Esophagus mucosa (tissue), 1 donor: ENCODE measurements around the gene ALK. TPM values are rescaled to one million over a fixed set of nuclear protein-coding genes. Genes with fewer than 3 reads are reported as not detected.

Experiments used
- ATAC-seq: fragments of 200-7000 bp; cut with Tn5 transposase; one replicate; pipeline ENCODE4 v1.9.1; 2020
- total RNA-seq: library from RNA; stranded (reverse); gene quantifications from one replicate; pipeline ENCODE4 v1.2.4, GENCODE V29; 2023
- donor health status: DM: yes; HTN: yes; CAD: no.

The ALK gene
- total RNA-seq, 1 donor from 2014 or later, result 0.04 TPM

DNA sequence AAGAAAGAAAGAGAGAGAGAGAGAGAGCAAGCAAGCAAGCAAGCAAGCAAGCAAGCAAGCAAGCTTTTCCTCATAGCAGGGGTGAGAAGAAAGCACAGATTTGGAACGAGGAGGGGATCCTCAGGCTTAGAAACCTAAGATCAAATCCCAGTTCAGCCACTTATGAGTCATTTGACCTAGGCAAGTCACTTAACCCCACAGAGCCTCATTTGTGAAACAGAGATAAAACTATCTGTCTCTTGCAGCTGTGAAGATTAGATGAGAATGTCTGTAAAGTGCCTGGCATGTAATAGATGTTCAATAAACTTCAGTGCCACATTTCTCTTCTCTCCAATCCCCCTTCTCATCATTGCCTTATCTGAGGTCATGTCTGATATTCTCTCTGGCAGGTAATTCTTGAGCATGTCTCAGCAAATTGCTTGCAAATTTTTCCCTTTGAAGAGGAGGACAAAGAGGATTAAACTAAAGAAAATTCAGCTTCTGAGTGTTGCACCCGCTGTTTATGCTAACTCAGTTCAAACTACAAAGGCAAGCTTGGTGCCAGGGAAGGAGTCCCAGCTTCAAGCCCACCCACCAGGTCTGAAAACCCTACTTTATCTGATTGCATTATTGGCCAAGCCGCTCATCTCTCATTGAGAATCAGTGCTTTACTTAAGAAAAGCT, 20.3 kb downstream of the ALK start:
- ATAC-seq, result no peak

DNA sequence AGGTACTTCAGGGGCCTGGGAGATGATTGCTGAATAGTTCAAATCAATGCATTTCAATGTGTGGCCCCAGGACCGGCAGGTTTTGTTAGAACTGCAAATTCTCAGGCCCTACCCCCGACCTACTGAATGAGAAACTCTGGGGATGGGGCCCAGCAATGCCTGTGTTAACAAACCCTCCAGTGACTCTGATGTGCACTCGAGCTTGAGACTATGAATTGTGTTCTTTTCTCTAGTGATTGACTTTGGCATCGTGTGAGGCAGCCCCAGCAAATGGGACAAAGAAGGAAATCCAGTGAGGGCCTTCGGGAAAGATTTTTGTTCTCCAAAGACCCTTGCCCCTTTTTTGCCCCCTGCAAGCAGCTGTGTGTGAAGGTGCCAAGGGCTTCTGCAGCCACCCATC, 22.4 kb downstream of the ALK start:
- ATAC-seq, result no peak

DNA sequence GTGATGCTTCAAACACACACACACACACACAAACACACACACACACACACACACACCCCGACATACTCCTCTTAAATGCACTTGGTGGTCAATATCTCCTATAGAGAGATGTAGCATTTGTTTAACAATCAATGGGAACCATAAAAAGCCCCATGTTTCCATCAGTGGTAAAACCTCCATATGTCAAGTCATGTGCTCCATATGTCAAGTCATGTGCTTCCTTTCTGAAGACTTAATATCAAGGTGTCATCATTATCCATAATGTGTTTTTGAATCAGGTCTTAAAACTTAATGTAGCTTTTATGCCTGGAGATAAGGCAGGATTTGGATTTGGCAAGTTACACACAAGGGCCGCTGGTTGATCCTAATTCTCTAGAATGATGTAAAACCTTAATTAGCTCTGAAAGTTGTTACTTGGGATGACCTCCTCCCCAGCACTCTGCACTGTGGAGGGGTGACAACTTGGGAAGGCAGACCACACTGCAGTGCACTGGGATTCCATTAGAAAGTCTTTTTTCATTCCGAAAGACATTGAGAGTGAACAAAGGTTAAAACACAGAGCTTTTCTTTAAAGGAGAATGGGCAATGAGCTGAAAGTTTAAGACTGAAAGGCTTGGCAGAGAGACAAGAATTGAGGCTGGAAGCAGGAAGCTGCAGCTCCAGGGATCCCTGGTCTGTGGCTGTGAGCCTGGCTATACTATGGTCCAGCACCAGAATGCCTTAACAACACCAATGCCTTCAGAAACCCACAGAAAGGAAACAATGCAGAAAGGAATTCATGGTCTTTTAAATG, 26.4 kb downstream of the ALK start:
- no peak for ATAC-seq

DNA sequence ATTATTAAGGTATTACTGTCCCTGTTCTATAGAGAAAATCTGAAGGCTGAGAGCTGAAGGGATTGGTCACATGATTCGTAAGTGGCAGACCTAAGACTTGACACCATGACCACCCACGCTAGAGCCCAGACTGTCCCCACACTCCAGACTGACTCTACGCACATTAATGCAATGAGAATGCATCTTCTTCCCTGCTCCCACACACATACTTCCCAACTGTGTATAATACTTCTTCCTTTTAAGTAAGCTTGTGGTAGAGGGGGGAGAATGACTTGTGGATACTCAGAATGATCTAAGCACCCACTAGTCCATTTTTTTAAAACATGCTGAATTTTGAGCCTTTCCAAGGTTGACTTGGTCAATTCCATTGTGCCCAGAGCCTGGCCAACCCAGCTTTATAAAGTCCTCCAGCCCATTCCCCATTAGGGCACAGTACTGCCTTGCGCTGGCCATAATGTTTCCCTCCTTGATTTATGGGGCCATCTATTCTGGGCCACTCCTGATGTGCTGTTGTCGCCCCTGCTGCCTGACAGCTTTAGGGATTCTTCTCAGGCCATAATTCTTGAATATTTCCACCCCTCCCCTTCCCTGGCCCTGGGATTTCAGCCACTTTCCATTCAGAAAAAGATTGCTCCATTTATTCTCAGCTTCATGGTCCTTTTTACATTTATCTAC, 28.7 kb downstream of the ALK start:
- ATAC-seq, result no peak

DNA sequence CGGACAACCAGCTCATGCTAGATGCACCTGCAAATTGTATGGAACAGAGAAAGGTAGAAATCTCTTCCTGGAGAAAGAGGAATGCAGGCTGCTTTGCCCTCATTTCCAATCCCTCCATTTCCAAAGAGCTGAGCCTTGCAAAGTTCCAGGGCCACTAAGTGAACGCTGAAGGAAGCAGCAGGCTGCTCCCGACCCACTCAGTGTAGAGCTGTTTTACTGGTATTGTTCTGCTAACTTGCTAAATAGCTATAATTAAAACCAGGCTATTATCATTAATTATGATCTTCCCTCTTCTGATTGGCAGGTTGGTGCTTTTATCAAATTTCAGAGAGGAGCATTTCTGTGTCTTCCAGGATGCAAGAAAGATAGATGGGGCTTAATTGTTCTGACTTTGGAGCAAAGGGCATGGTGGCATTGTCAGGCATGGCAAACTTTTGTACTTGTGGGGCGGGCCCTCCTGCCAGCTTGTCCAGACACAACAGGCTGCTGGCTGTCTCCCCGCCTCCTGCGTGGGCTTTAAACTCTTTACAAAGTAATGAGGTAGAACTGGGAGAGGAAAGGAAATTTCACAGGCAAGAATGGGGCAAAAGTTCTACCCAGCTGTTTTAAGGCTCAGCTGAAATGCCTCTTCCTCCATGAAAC, 40.2 kb downstream of the ALK start:
- no peak for ATAC-seq

DNA sequence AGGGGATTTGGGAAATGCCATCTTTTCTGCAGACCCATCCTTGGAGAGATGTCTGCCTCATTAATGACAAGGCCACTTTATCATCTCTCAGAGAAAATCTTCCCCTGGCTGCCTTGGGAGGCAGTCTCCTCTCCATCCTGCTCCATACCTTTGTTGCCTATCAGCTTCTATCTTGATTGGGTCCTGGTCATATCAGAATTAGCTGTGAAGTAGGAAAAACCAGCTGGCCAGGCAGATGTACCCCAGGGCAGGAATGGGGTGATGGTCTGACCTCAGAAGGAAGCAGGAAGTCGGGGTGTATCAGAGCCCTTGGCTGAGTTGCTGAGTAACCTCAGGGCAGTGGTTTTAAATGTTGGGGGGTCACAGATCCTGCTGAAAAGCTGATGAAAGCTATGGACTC, 41.3 kb downstream of the ALK start:
- ATAC-seq, result no peak

DNA sequence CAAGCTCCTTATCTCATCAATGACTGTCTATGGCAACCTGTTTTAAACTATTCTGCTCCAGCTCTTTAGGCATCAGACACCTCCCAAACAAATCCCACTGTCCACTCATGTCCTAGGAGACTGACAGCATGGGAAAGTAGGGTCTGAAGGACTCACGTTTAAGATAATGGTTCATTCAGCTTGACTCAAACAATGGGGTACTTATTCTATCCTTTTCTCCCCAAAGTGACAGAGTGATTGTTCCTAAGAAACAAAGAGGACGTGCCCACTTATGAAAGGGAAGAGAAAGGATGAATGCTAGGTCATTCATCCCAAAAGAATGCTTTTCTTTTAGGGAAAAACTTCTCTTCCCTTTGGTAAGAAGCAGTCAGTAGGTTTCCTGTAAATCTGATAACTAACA, 41.9 kb downstream of the ALK start:
- ATAC-seq, result no peak

DNA sequence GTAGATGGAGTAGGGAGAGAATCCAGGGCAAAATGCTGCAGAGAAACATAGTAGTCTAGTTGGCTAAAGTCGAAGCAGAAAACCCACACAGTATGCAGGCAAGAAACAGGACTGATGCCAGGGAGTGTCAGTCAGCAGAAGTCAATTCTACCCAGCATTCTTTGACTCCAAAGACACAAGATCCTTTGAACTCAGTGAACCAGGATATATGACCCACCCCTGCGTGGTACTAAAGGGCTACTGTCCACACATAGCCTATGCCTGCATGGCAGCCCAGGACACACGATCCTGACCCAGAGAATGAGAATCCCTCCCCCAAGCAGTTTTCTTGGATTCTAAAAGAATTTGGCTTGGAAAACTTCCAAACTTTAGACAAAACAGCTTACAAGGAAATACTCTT, 42.5 kb downstream of the ALK start:
- ATAC-seq, result peak; percentile 82

DNA sequence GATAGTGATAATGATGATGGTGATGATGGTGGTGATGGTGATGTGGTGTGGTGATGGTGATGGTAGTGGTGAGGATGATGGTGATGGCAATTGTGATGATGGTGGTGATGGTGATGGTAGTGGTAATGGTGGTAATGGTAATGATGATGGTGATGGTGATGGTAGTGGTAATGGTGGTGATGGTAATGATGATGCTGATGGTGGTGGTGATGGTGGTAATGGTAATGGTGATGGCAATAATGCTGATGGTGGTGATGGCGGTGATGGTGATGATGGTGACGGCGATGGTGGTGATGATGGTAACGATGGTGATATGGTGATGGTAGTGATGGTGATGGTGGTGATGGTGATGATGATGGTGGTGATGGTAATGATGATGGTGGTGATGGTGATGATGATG, 45.0 kb downstream of the ALK start:
- ATAC-seq, result no peak

DNA sequence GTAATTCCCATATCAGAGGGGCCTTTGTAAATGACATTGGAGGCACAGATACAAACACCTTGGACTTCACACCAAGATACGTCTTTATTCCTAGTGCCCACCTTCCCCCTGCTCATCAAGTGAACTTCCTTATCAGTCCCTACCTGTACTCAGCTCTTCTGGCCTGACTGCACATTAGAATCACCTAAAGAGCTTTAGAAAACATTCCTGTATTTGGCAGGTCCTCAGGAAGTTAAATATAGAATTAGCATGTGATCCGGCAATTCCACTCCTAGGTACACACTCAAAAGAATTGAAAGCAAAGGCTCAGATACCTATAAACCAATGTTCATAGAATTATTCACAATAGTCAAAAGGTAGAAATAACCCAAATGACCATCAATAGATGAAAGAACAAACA, 46.6 kb downstream of the ALK start:
- no peak for ATAC-seq

DNA sequence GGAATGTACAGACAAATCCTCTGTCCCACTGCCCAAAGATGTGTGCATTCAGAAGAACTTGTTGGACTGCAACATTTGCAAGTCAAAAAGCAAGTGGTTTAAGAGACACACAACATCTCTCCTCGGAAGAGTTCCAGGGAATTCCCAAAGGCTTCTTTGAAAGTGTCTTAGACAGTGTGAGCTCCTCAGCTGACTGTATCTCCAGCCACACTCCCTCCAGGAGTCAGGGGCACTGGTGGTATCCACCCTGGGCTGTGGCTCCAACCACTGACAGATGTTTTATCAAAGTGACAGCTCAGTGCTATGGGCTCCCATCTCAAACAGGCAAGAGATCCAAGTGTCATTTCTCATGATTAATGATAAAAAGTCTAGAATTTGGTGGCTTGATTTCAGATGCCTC, 48.5 kb downstream of the ALK start:
- ATAC-seq, result no peak

DNA sequence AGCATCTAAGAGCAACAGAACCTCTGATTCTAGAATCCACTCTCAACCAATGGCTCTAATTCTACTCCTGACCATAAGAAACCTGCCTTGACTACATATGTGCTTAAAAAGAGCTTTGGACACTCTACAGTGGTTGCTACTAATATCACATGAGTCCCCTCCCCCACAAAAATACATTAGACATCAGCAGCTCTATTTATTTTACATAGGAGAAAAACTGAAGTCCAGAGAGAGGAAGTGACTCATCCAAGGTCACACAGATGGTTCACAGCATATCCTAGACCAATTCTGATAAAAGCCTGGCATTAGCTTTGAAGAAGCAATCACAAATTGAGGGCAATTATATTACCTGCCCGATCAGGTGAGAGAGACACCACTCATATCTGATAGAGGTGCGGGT, 49.8 kb downstream of the ALK start:
- ATAC-seq, result no peak

DNA sequence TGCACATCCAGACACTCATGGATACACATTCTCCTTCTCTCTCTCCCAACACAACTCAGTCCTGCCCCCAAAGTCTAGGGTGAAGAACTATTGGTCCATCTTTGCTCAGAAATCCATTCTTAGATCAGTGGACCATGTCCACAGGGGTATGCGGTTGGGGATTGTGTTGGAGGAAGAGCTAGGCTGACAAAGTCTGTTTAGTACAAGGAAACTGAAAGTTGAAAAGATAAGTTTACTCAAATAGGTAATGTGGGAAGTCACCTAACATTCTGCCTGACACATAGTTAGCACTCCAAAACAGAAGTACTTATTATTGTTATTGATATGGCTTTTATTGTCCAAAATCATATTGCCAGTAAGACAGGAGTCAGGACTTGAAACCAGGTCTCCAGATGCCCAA, 55.9 kb downstream of the ALK start:
- no peak for ATAC-seq

DNA sequence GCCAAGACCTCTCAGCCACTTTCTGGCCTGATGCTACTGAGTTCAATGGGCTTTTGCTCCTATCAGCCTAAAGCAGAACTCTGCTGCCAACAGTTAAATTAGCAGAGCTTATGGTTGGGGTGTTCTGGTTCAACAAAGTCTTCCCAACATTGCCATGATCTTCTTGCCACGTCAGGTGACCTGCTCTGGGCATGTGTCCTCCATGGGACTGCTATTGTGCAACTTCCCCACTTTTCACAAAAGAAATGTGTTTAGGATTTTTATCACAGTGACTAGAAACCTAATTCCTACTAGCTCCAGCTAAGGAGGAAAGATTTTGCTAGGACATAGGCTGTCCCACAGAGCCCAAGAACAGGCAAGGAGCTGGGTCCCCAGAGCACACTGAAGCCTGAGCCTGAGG, 56.4 kb downstream of the ALK start:
- no peak for ATAC-seq

DNA sequence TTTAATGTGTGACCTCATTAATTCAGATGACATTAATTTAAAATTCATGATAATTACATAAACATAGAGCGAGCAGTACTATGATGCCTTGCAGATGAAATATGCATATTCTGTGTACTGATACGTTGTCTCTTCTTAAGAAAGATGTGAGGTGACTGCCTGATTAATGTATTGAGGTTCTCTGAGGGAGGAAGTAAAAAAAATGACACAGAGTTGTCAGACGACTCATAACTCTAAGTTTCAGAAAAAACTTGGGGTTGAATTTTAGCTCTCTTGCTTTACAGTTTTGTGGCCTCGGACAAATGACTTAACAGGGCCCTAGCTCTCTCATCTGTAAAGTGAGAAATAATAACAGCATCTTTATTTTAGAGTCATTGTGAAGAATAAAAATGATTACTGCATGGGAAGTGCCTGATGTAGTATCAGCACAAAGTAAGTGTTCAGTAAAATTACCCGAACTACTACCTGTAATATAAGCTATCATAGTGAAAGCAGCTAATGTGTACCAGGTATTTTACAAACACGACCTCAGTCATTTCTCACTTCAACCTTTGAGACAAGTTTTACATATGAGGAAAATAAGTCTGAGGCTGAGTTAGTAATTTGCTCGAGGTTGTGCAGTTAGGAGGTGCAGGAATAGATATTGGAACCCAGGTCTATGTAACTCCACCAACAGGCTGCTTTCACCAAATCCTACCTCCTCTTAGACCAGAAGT, 65.3 kb downstream of the ALK start:
- ATAC-seq, result no peak

DNA sequence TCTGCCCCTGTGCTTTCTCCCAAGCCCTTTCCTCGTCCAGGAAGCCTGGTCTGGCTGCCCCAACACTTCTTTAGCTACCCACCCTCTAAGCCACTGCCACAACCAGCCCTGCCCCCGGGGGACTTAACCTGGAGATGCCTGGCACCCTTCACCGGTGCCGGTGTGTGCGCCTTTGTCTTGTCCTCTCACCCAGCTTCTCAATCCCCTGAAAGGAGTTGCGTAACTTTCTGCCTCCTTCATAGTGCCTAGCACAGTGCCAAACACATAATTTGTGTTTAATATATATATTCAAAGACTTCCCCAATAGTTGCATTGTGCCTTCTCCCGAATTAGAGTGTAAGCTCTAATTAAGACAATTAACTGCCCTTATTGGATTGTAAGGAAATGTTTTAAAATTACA, 70.6 kb downstream of the ALK start:
- no peak for ATAC-seq

DNA sequence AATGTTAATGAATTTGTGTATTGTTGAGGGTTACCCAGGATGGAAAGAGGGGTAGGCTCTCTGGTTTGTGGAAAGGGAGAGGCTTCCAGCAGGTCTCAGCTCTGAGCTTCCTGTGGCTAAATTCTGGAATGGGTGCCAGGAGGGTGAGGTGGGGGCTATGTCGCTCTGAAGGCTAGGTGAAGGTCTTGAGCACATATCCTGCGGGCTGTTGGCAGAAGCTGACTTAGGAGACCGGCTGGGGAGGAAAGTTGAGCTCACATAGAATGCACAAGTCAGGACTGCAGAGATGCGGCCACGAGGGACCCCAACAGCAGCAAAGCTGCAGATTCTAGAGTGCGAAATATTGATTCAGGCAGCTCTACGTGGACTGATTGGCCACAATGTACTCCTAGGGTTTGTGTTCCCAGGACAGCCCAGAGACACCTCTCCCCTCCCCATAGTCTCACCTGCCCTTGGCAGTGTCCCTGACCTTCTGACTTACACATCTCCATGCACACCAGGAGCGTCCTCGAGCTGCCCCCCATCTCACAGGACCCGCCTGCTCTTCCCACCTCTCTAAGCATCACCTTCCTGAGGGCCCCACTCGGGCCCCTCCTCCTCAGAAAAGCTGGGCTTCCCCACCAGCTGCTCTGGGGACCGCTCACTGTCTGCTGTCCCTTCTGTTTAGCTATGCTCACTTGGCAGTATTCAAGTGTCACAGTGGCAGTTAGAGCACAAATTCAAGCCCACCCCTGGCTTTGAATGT, 72.6 kb downstream of the ALK start:
- no peak for ATAC-seq

DNA sequence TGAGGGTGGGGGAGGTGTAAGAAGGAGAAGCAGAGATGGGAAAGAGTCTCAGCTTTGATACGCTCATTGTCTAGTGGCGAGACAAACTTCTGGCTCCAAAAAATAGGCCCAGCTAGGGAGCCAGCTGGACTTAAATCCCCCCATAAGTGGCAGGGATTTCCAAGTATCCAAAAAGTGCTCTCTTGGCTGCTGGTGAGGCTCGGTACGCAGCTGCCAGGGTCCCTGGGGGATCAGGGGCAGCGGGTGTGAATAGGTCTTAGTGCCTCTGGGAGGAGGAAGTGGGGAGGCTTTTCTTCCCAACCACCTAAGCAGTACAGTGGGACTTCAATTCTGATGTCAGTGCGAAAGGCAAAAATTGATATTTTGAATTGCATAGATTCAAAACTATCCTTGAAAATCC, 73.5 kb downstream of the ALK start:
- no peak for ATAC-seq

DNA sequence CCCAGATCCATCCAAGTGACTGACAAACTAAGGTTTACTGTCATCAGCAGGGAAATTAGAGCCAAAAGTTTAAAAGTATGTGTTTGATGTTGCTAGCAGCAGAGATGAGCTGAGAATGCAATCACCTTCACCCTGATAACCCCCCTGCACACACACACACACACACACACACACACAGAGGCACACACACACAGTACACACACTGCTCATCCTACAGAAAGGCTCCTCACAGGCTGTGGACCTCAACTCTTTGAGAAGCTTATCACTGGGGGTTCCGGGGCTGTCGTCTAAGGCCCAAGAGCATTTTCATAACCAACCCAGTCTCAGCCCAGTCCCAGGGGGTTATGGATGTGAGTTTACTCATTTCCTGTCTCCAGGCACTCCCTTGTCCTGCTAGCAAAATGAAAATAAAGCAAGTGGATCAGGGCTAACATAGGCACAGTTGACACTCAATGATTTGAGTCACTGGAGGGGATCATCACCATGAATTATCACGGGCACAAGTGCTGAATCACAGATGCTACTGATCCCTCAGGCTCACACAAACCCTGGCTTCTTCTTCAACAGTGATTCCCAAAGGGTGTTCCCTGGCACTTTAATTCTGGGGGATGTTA, 76.6 kb downstream of the ALK start:
- ATAC-seq, result no peak

DNA sequence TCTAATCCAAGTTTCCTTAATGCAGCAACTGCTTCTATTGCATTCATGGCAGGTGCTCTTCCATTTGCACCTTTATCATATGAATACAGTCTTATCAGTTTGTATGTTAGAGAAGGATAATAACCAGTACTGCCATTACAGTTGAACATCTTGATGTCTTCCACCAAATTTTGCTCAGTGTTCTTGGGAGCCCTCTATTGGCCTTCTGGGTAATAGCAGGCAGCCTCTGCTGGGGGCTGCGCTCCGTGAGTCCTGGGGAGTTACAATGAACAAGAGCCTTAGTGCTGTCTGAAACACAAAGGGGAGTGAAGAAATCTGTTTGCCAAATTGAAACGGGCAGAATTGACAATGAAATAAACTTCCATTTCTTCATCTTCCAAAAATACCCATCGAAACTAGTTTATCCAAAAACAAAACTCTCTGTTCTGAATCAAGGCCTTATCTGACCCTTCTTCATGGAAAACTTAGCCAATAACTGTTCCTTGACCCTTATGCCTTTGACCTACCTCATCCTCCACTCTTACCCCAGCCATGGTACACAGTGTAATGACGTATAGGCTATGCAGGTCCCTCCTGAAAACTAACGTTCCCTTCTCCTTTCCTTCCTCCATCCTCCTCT, 79.9 kb downstream of the ALK start:
- peak; percentile 51 for ATAC-seq

DNA sequence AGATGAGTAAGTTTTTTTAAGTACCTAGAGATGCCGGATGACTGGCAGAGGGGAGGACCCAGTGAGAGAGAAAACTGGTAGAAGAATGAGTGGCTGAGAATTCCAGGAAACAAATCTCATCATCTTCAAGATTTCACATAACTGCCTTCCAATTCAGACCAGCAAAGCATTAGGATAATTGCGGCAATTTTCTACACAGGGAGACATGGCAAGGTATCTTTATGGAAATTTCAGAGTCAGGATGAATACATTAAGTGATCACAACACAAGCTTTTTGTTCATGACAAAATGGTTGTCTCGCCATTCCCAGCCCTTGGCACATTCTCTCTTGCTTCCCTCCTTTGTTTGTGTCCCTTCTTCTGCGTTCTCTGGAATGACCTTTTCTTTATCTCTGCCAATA, 82.1 kb downstream of the ALK start:
- ATAC-seq, result no peak
